Keratinocyte (primary cell): ENCODE results near the gene GJA9. TPM values are rescaled to one million over a fixed set of nuclear protein-coding genes. Genes with fewer than 3 reads are reported as not detected.

Experiments
- DNase-seq: peaks from one replicate; pipeline ENCODE4 v3.0.0-alpha.2; 2011; ENCODE audit warnings: low read depth, missing footprints, low spot score
- FAIRE-seq: peaks from 2 replicates; lab custom pipeline; 2011; peaks lifted over from hg19 to GRCh38; lab: Jason Lieb, UNC
- H2AFZ ChIP-seq: 2 replicates; pipeline ENCODE4 v1.6.0; 2012; ENCODE audit warnings: low read length, control low read depth, inconsistent platforms; ENCODE audit not compliant: control insufficient read depth
- H3K27ac ChIP-seq: 2 replicates; pipeline ENCODE4 v1.5.1; 2011; ENCODE audit warnings: low read length; ENCODE audit not compliant: control insufficient read depth, insufficient read depth
- H3K27me3 ChIP-seq: 3 replicates; pipeline ENCODE4 v1.6.0; 2011; ENCODE audit warnings: low read length; ENCODE audit not compliant: control insufficient read depth, insufficient read depth; ENCODE audit errors: extremely low read depth
- H3K36me3 ChIP-seq, 2 experiments: 2 replicates in 1 of 2; 3 replicates in 1 of 2; pipeline ENCODE4 v1.5.1; 2011; ENCODE audit warnings: low read length in 2 of 2, mild to moderate bottlenecking in 1 of 2; ENCODE audit not compliant: control insufficient read depth in 2 of 2, insufficient read depth in 2 of 2; ENCODE audit errors: extremely low read depth in 1 of 2
- H3K4me1 ChIP-seq: 3 replicates; pipeline ENCODE4 v1.5.1; 2011; ENCODE audit warnings: low read length; ENCODE audit not compliant: control insufficient read depth, insufficient read depth; ENCODE audit errors: extremely low read depth
- H3K4me2 ChIP-seq: 3 replicates; pipeline ENCODE4 v1.6.0; 2011; ENCODE audit warnings: low read depth, low read length; ENCODE audit not compliant: control insufficient read depth, insufficient read depth; ENCODE audit errors: extremely low read depth
- H3K4me3 ChIP-seq, 3 experiments: fragments of 200-600 bp in 1 of 3; sonication (generic) in 1 of 3; 2 replicates in 2 of 3; 3 replicates in 1 of 3; pipeline ENCODE4 v1.5.1; 2011 to 2016; ENCODE audit warnings: low read length in 3 of 3, mild to moderate bottlenecking in 3 of 3, control low read depth in 2 of 3, inconsistent platforms in 1 of 3, low read depth in 1 of 3, mixed read lengths in 1 of 3, mixed run types in 1 of 3, moderate library complexity in 1 of 3; ENCODE audit not compliant: control insufficient read depth in 2 of 3, insufficient read depth in 2 of 3; ENCODE audit errors: extremely low read depth in 1 of 3
- H3K79me2 ChIP-seq: 2 replicates; pipeline ENCODE4 v1.6.0; 2012; ENCODE audit warnings: low read length; ENCODE audit not compliant: control insufficient read depth, insufficient read depth
- H3K9ac ChIP-seq: 3 replicates; pipeline ENCODE4 v1.6.0; 2011; ENCODE audit warnings: low read length; ENCODE audit not compliant: control insufficient read depth, insufficient read depth; ENCODE audit errors: extremely low read depth
- H3K9me1 ChIP-seq: 3 replicates; pipeline ENCODE4 v1.6.0; 2011; ENCODE audit warnings: low read length; ENCODE audit not compliant: control insufficient read depth, insufficient read depth; ENCODE audit errors: extremely low read depth
- H3K9me3 ChIP-seq: 2 replicates; pipeline ENCODE4 v1.5.1; 2012; ENCODE audit warnings: low read depth, low read length; ENCODE audit not compliant: control insufficient read depth
- H4K20me1 ChIP-seq: 3 replicates; pipeline ENCODE4 v1.6.0; 2011; ENCODE audit warnings: low read length; ENCODE audit not compliant: control insufficient read depth, insufficient read depth; ENCODE audit errors: extremely low read depth
- EZH2 ChIP-seq: IDR thresholded peaks from one replicate; pipeline ENCODE4 v1.6.1; 2012; ENCODE audit warnings: inconsistent platforms, mild to moderate bottlenecking, low read length, moderate library complexity
- dilution Hi-C: fragments of 300-500 bp; cut with MboI; formaldehyde crosslinking; loops from one replicate; pipeline ENCODE4 v1.7.0; 2020; ENCODE audit warnings: low sequenced_read_pairs; ENCODE audit not compliant: extremely low pct_ligation_motif_present
- polyA plus RNA-seq, 5 experiments: library from polyadenylated mRNA; depleted of rRNA in 3 of 5; stranded (reverse) in 3 of 5; stranded (forward) in 1 of 5; unstranded in 1 of 5; fragments of >200 nt; gene quantifications; 1 replicate in 1 of 5; 2 replicates in 3 of 5; 3 replicates in 1 of 5; pipeline versions ENCODE4 v1.2.1 to v1.2.3, GENCODE V29; 2011 to 2012; ENCODE audit warnings: missing spikeins in 2 of 5, low read depth in 1 of 5, low replicate concordance in 1 of 5
- TF ChIP-seq, protein P1 (sequence below), 3 experiments: IDR thresholded peaks in 1 of 3; conservative IDR thresholded peaks in 1 of 3; optimal IDR thresholded peaks in 1 of 3; 2 replicates in 2 of 3; 3 replicates in 1 of 3; pipeline versions ENCODE3 to v1.5.1; 2011; ENCODE audit warnings: low read length in 3 of 3, mild to moderate bottlenecking in 3 of 3, moderate library complexity in 2 of 3, control low read depth in 1 of 3, inconsistent platforms in 1 of 3; ENCODE audit not compliant: insufficient read depth in 2 of 3; ENCODE audit errors: extremely low read depth in 1 of 3

GJA9 gene
- polyA plus RNA-seq, 1 donor (not counting 4 experiments of a cell fraction or from before 2014, with no cell fraction given): 0.38 TPM

DNA sequence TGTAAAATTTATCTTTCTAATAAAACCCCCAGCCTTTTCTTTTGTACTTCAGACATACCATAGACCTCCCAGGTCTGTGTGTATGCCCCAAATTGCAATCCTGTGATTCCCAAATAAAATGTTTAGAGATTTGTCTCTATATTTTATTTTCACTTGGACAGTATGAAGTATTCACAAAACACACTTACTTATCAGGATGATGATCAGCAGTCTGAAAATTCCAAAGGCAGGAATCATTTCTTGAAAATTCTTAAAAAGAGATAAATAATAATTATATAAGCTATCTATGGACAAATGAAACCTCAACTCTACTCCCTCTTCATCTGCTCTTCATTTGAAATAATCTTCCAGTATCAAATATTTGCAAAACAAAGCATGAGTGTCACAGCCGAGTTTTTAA, 11.6 kb upstream of the GJA9 start:
- TF ChIP-seq EZH2: no peak
- TF ChIP-seq, protein P1, sequence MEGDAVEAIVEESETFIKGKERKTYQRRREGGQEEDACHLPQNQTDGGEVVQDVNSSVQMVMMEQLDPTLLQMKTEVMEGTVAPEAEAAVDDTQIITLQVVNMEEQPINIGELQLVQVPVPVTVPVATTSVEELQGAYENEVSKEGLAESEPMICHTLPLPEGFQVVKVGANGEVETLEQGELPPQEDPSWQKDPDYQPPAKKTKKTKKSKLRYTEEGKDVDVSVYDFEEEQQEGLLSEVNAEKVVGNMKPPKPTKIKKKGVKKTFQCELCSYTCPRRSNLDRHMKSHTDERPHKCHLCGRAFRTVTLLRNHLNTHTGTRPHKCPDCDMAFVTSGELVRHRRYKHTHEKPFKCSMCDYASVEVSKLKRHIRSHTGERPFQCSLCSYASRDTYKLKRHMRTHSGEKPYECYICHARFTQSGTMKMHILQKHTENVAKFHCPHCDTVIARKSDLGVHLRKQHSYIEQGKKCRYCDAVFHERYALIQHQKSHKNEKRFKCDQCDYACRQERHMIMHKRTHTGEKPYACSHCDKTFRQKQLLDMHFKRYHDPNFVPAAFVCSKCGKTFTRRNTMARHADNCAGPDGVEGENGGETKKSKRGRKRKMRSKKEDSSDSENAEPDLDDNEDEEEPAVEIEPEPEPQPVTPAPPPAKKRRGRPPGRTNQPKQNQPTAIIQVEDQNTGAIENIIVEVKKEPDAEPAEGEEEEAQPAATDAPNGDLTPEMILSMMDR (optimal IDR thresholded peaks at IDR 0.05 in 1 of 3, IDR thresholded peaks at IDR 0.05 in 1 of 3, conservative IDR thresholded peaks at IDR 0.05 in 1 of 3; ENCODE audit: extremely low read depth in 1 of 3, insufficient read depth in 2 of 3, low read length in 3 of 3): no peak
- Histone ChIP-seq H4K20me1 (no peaks in the 10 kb centered on the region), H3K9me1 (no peaks in the 10 kb centered on the region), H3K9ac (no peak overlapping the region), H3K4me3 (no peak overlapping the region), H3K4me2 (no peak overlapping the region), H3K36me3 (no peaks in the 10 kb centered on the region), H3K79me2 (no peaks in the 10 kb centered on the region), H2AFZ (no peak overlapping the region), H3K27me3 (no peaks in the 10 kb centered on the region), H3K4me1 (no peaks in the 10 kb centered on the region), H3K9me3 (no peaks in the 10 kb centered on the region), H3K27ac (no peak overlapping the region)
- DNase-seq: no peak
- dilution Hi-C loops: no loop called here
- no peak for FAIRE-seq

DNA sequence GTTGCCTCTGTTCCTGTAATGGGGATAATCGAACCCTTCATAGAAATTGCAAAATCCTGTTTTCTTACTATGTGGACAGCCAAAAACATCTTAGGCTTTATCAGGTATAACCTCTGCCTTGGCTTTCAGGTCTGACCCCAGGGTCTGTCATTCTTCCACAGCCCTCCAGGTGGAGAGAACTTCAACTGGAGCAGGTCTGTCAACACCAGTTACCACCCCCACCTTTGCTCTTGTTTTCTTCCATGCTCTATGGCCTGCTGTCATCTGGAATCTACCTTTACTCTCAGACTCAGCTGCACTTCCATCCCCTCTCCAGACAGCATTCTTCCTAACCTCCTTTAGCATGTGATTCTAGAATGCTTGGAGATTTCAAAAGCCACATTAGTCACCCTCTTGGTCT, 10.4 kb upstream of the GJA9 start:
- Histone ChIP-seq H3K27me3 (no peaks in the 10 kb centered on the region), H3K79me2 (no peaks in the 10 kb centered on the region), H3K4me3 (no peak overlapping the region), H3K4me2 (no peak overlapping the region), H3K36me3 (peaks cover 0 to 1% of the 10 kb centered on the region in 2 experiments), H3K9me1 (no peaks in the 10 kb centered on the region), H3K9me3 (no peaks in the 10 kb centered on the region), H4K20me1 (no peaks in the 10 kb centered on the region), H2AFZ (no peak overlapping the region), H3K9ac (no peak overlapping the region), H3K27ac (no peak overlapping the region), H3K4me1 (no peaks in the 10 kb centered on the region)
- TF ChIP-seq, protein P1 (optimal IDR thresholded peaks at IDR 0.05 in 1 of 3, IDR thresholded peaks at IDR 0.05 in 1 of 3, conservative IDR thresholded peaks at IDR 0.05 in 1 of 3; ENCODE audit: extremely low read depth in 1 of 3, insufficient read depth in 2 of 3, low read length in 3 of 3): peak in 2 of 3 experiments; percentile 10 to 11
- no peak for TF ChIP-seq EZH2
- DNase-seq (no peak), FAIRE-seq (no peak)
- dilution Hi-C loops: no loop called here
